ENCODE results near the gene MAN1A2. TPM values are rescaled to one million over a fixed set of nuclear protein-coding genes. Genes with fewer than 3 reads are reported as not detected.

MAN1A2 gene
- total RNA-seq, 1 experiment from 2014 or later = 21.1 TPM

DNA sequence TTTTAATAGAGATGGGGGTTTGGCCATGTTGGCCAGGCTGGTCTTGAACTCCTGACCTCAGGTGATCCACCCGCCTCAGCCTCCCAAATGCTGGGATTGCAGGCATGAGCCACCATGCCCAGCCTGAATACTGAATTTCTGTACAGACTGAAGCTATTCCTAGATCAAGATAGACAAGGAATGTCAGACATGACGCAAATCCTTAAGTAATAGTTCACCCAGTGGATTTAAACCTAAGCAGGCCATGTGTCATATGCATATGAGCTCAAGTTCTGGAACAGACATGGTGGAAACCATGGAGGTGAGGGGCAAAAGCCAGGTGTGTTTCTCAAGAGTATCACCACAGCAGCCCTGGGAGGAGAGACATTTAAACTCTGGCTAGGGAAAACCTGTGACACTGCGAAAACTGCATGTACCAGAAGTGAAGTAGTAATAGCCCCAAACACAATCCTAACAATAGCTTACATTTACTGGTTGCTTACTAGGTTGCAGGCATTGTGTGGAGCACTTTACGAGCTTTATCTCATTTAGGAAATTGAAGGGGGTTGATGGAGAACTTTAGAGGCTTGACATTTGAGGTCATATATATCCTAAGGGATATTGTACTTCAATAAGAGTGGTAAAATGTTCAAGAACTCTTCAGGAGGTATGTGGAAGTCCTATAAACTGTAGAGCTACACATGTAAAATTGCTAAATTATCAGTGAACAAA, 31.7 kb upstream of the MAN1A2 start:
- no peak for DNase-seq
- Histone ChIP-seq H3K4me3 (ENCODE audit: low read length) (no peak overlapping the region), H3K4me2 (ENCODE audit: low read length) (no peak overlapping the region), H3K27me3 (ENCODE audit: low read length) (no peaks in the 10 kb centered on the region), H3K27ac (ENCODE audit: low read length) (no peak overlapping the region), H3K9me2 (replicated peaks; ENCODE audit: low read length) (no peaks in the 10 kb centered on the region), H3F3A (ENCODE audit: low read length, unreplicated experiment) (no peaks in the 10 kb centered on the region), H3K4me1 (ENCODE audit: insufficient read depth, low read length) (peaks cover 7% of the 10 kb centered on the region; the same call in 1 of the 2 replicates), H3K9ac (ENCODE audit: low read length) (no peak overlapping the region), H4K20me1 (ENCODE audit: low read length) (no peaks in the 10 kb centered on the region), H2AFZ (ENCODE audit: low read length) (no peak overlapping the region), H3K36me3 (ENCODE audit: low read depth, low read length) (no peaks in the 10 kb centered on the region), H3K9me3 (ENCODE audit: low read length) (no peaks in the 10 kb centered on the region), H3K79me2 (ENCODE audit: low read length) (no peaks in the 10 kb centered on the region)
- ChIA-PET POLR2A (ENCODE audit: unreplicated experiment) (interaction anchor here (0.6 kb wide), 2 partner anchors 32 to 275 kb away, joined by 4 read pairs; partner anchors contain the start of genes MAN1A2 and TTF2), CTCF (no interaction called here)
- intact Hi-C loops (cut with micrococcal nuclease) = no loop called here
- BruUV-seq (replicated peaks) = no TSS peak
- ATAC-seq = 0 out of 2 replicates have a peak, but pooled peaks have one; percentile 6
- TF ChIP-seq, protein P1, sequence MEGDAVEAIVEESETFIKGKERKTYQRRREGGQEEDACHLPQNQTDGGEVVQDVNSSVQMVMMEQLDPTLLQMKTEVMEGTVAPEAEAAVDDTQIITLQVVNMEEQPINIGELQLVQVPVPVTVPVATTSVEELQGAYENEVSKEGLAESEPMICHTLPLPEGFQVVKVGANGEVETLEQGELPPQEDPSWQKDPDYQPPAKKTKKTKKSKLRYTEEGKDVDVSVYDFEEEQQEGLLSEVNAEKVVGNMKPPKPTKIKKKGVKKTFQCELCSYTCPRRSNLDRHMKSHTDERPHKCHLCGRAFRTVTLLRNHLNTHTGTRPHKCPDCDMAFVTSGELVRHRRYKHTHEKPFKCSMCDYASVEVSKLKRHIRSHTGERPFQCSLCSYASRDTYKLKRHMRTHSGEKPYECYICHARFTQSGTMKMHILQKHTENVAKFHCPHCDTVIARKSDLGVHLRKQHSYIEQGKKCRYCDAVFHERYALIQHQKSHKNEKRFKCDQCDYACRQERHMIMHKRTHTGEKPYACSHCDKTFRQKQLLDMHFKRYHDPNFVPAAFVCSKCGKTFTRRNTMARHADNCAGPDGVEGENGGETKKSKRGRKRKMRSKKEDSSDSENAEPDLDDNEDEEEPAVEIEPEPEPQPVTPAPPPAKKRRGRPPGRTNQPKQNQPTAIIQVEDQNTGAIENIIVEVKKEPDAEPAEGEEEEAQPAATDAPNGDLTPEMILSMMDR (conservative IDR thresholded peaks at IDR 0.05; ENCODE audit: low read depth, low read length) = no peak
- TF ChIP-seq EZH2phosphoT487 (IDR thresholded peaks at IDR 0.05; ENCODE audit: borderline replicate concordance, low read length) = no peak
- TF ChIP-seq EZH2 (IDR thresholded peaks at IDR 0.05; ENCODE audit: low read length, unreplicated experiment) = no peak

DNA sequence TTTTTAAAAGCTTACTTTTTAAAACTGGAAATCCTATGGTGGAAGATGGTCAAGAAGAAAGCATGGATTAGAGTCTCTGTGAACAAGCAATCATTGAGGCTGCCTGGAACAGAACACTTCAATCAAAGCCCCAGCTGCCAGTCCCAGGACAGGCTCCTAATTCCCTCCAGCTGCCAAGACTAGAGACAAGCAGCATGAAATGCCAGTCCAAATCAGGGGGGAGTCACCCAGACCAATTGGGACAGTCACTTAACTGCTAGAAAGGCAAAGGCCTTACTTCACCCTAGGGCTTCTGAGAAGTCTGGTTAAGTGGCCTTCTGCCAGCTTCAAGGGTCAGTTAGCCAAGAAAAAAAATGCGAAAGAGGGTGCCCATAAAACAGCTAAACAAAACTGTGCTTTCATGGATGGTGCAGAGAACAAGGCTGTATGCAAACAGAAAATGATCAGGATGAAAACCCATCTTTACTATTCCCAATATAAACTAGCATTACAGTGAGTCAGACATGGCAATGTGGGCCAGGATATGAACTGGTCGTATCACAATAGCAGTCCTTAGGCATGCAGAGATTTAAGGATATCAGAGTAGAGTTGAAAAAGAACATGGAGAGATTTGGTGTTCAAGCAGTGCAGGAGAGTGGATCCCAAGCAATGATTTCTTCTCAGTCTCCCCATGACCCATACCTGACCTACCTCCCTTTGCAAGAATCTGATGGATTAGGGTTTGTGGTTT, 31.0 kb upstream of the MAN1A2 start:
- no peaks in the 10 kb centered on the region for H3K9me2 ChIP-seq (replicated peaks; ENCODE audit: low read length)
- no peaks in the 10 kb centered on the region for H4K20me1 ChIP-seq (ENCODE audit: low read length)
- intact Hi-C loops (cut with micrococcal nuclease) = no loop called here
- TF ChIP-seq EZH2phosphoT487 (IDR thresholded peaks at IDR 0.05; ENCODE audit: borderline replicate concordance, low read length) = no peak
- TF ChIP-seq EZH2 (IDR thresholded peaks at IDR 0.05; ENCODE audit: low read length, unreplicated experiment) = no peak
- TF ChIP-seq, protein P1 (conservative IDR thresholded peaks at IDR 0.05; ENCODE audit: low read depth, low read length) = no peak
- no peaks in the 10 kb centered on the region for H3K9me3 ChIP-seq (ENCODE audit: low read length)
- ChIA-PET POLR2A (ENCODE audit: unreplicated experiment) (interaction anchor here (0.6 kb wide), 2 partner anchors 31 to 276 kb away, joined by 4 read pairs; partner anchors contain the start of genes MAN1A2 and TTF2), CTCF (no interaction called here)
- peak; percentile 38 for DNase-seq
- H3K9ac ChIP-seq (ENCODE audit: low read length) = no peak overlapping the region
- peak; percentile 90 for ATAC-seq
- H3K4me2 ChIP-seq (ENCODE audit: low read length) = no peak overlapping the region
- no peaks in the 10 kb centered on the region for H3K36me3 ChIP-seq (ENCODE audit: low read depth, low read length)
- H3K27me3 ChIP-seq (ENCODE audit: low read length) = no peaks in the 10 kb centered on the region
- no peak overlapping the region for H2AFZ ChIP-seq (ENCODE audit: low read length)
- no peaks in the 10 kb centered on the region for H3K79me2 ChIP-seq (ENCODE audit: low read length)
- peaks cover 7% of the 10 kb centered on the region; the same call in 1 of the 2 replicates for H3K4me1 ChIP-seq (ENCODE audit: insufficient read depth, low read length)
- no peak overlapping the region for H3K4me3 ChIP-seq (ENCODE audit: low read length)
- no TSS peak for BruUV-seq (replicated peaks)
- no peaks in the 10 kb centered on the region for H3F3A ChIP-seq (ENCODE audit: low read length, unreplicated experiment)
- no peak overlapping the region for H3K27ac ChIP-seq (ENCODE audit: low read length)
